22Rv1 (cell line): Measurements from ENCODE around the gene PABPC1L2A.
"Not testable (repeated sequence)": the region's sequence is repeated elsewhere in the genome, so short reads cannot be mapped to it uniquely, and the experiment has no call there.

ENCODE experiments used
- CTCF ChIP-seq: fragments of 450-650 bp; IDR thresholded peaks from 2 replicates; pipeline ENCODE4 v1.5.1; 2017; ENCODE audit warnings: mild to moderate bottlenecking
- ZFX ChIP-seq: fragments of 450-650 bp; IDR thresholded peaks from 2 replicates; pipeline ENCODE4 v1.6.1; 2017; ENCODE audit warnings: antibody characterized with exemption, borderline replicate concordance

- not testable (repeated sequence) for TF ChIP-seq CTCF, ZFX
These were observed at the start of gene PABPC1L2A for GRCh38 chrX:73079024-73079562.
